Activated T-helper 2 cell treated with anti-CD3 and anti-CD28 coated beads, Interferon-gamma antibody, Interleukin-2, Interleukin-4, amounts not matched to agents 10 μg/mL and 5 μg/mL and 100 μg/mL, durations not matched to agents 14 hours and 24 hours and 36 hours (primary cell): ENCODE data around the gene RPS28. TPM values are rescaled to one million over a fixed set of nuclear protein-coding genes. Genes with fewer than 3 reads are reported as not detected.

Experiments
- DNase-seq: peaks from one replicate; pipeline ENCODE4 v3.0.0; 2021; ENCODE audit warnings: low spot score
- H3K27ac Mint-ChIP-seq: one replicate; pipeline ENCODE4 v1.8.0; 2021; ENCODE audit warnings: mixed read lengths
- H3K27me3 Mint-ChIP-seq: one replicate; pipeline ENCODE4 v1.8.0; 2021; ENCODE audit warnings: low read depth, mixed read lengths
- H3K36me3 Mint-ChIP-seq: one replicate; pipeline ENCODE4 v1.8.0; 2021; ENCODE audit warnings: low read depth, mixed read lengths
- H3K4me1 Mint-ChIP-seq: one replicate; pipeline ENCODE4 v1.8.0; 2021; ENCODE audit warnings: low read depth, mixed read lengths
- H3K4me3 Mint-ChIP-seq: one replicate; pipeline ENCODE4 v1.8.0; 2021; ENCODE audit warnings: low read depth, mild to moderate bottlenecking, moderate library complexity, mixed read lengths
- H3K9me3 Mint-ChIP-seq: one replicate; pipeline ENCODE4 v1.8.0; 2021; ENCODE audit warnings: mixed read lengths
- intact Hi-C: fragments of 100-400 bp; cut with micrococcal nuclease; formaldehyde crosslinking; loops from one replicate; pipeline ENCODE4 v1.15.1; 2023
- total RNA-seq: library from RNA; stranded (reverse); gene quantifications from 2 replicates; pipeline ENCODE4 v1.2.3, GENCODE V29; 2022

The RPS28 gene
- total RNA-seq, 1 donor from 2014 or later = 1,945 TPM

GRCh38 chr19:8324186-8325050 lies 3.1 kb downstream of the RPS28 start:
- Mint-ChIP-seq H3K36me3 (peaks cover 38% of the 10 kb centered on the region), H3K4me1 (peaks cover 12% of the 10 kb centered on the region), H3K27me3 (peaks cover 8% of the 10 kb centered on the region), H3K9me3 (no peaks in the 10 kb centered on the region), H3K4me3 (no peak overlapping the region), H3K27ac (no peak overlapping the region)
- DNase-seq = no peak
- intact Hi-C loops = loop anchor here (5.0 kb wide), 1 partner anchor 317 kb away; the partner anchor contains the start of gene ELAVL1

- Mint-ChIP-seq H3K27me3 (peaks cover 12% of the 10 kb centered on the region), H3K36me3 (peaks cover 35% of the 10 kb centered on the region)
- intact Hi-C loops = no loop called here
These were observed 4.2 kb downstream of the RPS28 start for GRCh38 chr19:8325454-8325853.

GRCh38 chr19:8329996-8330395 lies 8.7 kb downstream of the RPS28 start:
- Mint-ChIP-seq H3K36me3 (no peaks in the 10 kb centered on the region), H3K4me3 (no peak overlapping the region), H3K27ac (no peak overlapping the region), H3K27me3 (peaks cover 22% of the 10 kb centered on the region), H3K9me3 (no peaks in the 10 kb centered on the region), H3K4me1 (no peaks in the 10 kb centered on the region)
- DNase-seq = no peak
- intact Hi-C loops = no loop called here

More at GRCh38 chr19:8325454-8325853, 4.2 kb downstream of the RPS28 start:
- Mint-ChIP-seq H3K4me3 (no peak overlapping the region), H3K27ac (no peak overlapping the region), H3K9me3 (no peaks in the 10 kb centered on the region), H3K4me1 (peaks cover 5% of the 10 kb centered on the region)
- DNase-seq = no peak

- Mint-ChIP-seq H3K27ac (no peak overlapping the region), H3K9me3 (no peaks in the 10 kb centered on the region), H3K4me1 (peaks cover 4% of the 10 kb centered on the region), H3K36me3 (no peaks in the 10 kb centered on the region), H3K27me3 (peaks cover 29% of the 10 kb centered on the region), H3K4me3 (no peak overlapping the region)
- intact Hi-C loops = no loop called here
- DNase-seq = no peak
These were observed 10.1 kb downstream of the RPS28 start for GRCh38 chr19:8331263-8331845.

GRCh38 chr19:8332976-8333766 lies 11.9 kb downstream of the RPS28 start:
- Mint-ChIP-seq H3K36me3 (no peaks in the 10 kb centered on the region), H3K27me3 (peaks cover 33% of the 10 kb centered on the region), H3K4me3 (no peak overlapping the region), H3K27ac (no peak overlapping the region), H3K9me3 (no peaks in the 10 kb centered on the region), H3K4me1 (peaks cover 6% of the 10 kb centered on the region)
- intact Hi-C loops = no loop called here
- no peak for DNase-seq

- intact Hi-C loops = no loop called here
- Mint-ChIP-seq H3K4me3 (peak overlapping the region; percentile 26), H3K9me3 (no peaks in the 10 kb centered on the region), H3K4me1 (peaks cover 6% of the 10 kb centered on the region), H3K27ac (no peak overlapping the region), H3K36me3 (no peaks in the 10 kb centered on the region), H3K27me3 (peaks cover 36% of the 10 kb centered on the region)
- DNase-seq = no peak
These were observed 12.6 kb downstream of the RPS28 start for GRCh38 chr19:8333767-8334457.

GRCh38 chr19:8334458-8335342 lies 13.4 kb downstream of the RPS28 start:
- intact Hi-C loops = no loop called here
- Mint-ChIP-seq H3K9me3 (no peaks in the 10 kb centered on the region), H3K36me3 (no peaks in the 10 kb centered on the region), H3K4me1 (peaks cover 6% of the 10 kb centered on the region), H3K27ac (no peak overlapping the region), H3K27me3 (peaks cover 38% of the 10 kb centered on the region), H3K4me3 (peak overlapping the region; percentile 26)
- DNase-seq = peak; percentile 44

GRCh38 chr19:8335343-8336071 lies 14.2 kb downstream of the RPS28 start:
- Mint-ChIP-seq H3K36me3 (no peaks in the 10 kb centered on the region), H3K27me3 (peaks cover 40% of the 10 kb centered on the region), H3K4me1 (peaks cover 6% of the 10 kb centered on the region), H3K9me3 (no peaks in the 10 kb centered on the region), H3K27ac (no peak overlapping the region), H3K4me3 (peak overlapping the region; percentile 39)
- no peak for DNase-seq
- intact Hi-C loops = no loop called here

GRCh38 chr19:8336072-8336569 lies 14.8 kb downstream of the RPS28 start:
- Mint-ChIP-seq H3K27ac (no peak overlapping the region), H3K27me3 (peaks cover 44% of the 10 kb centered on the region), H3K36me3 (no peaks in the 10 kb centered on the region), H3K4me1 (peaks cover 6% of the 10 kb centered on the region), H3K4me3 (peak overlapping the region; percentile 39), H3K9me3 (no peaks in the 10 kb centered on the region)
- DNase-seq = no peak
- intact Hi-C loops = no loop called here

- intact Hi-C loops = no loop called here
- H3K27ac Mint-ChIP-seq = no peak overlapping the region
- H3K36me3 Mint-ChIP-seq = no peaks in the 10 kb centered on the region
- no peaks in the 10 kb centered on the region for H3K9me3 Mint-ChIP-seq
- no peak overlapping the region for H3K4me3 Mint-ChIP-seq
- no peak for DNase-seq
- peaks cover 6% of the 10 kb centered on the region for H3K4me1 Mint-ChIP-seq
- peaks cover 44% of the 10 kb centered on the region for H3K27me3 Mint-ChIP-seq
These were observed 15.4 kb downstream of the RPS28 start for GRCh38 chr19:8336660-8337059.

GRCh38 chr19:8337728-8338127 lies 16.4 kb downstream of the RPS28 start:
- Mint-ChIP-seq H3K27me3 (peaks cover 43% of the 10 kb centered on the region), H3K36me3 (no peaks in the 10 kb centered on the region), H3K4me1 (peaks cover 6% of the 10 kb centered on the region), H3K4me3 (no peak overlapping the region), H3K9me3 (no peaks in the 10 kb centered on the region), H3K27ac (no peak overlapping the region)
- intact Hi-C loops = no loop called here
- DNase-seq = no peak
